Stimulated activated naive CD8-positive, alpha-beta T cell treated with anti-CD3 and anti-CD28 coated beads, Interleukin-15, Interleukin-2, amounts not matched to agents 100 U/mL and 50 U/mL, for 24 hours (primary cell): ENCODE measurements around the gene FOXN4.

ENCODE experiments used
- ATAC-seq: fragments of 150-1000 bp; cut with Tn5 transposase; one replicate; pipeline ENCODE4 v1.10.0; 2021
- DNase-seq: peaks from one replicate; pipeline ENCODE4 v3.0.0; 2021

FOXN4 gene

DNA sequence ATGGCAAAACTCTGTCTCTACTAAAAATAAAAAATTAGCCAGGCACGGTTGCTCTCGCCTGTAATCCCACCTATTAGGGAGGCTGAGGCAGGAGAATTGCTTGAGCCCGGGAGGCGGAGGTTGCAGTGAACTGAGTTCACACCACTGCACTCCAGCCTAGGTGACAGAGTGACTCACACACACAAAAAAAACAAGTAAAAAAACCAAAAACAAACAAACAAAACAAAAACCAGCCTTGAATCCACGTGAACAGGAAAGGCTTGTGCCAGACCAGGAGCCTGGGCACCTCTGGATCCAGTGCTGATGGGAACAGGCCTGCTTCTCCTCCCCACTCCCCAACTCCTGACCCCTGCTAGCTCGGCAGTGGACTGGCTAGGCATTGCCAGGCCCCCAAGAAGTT is 3.5 kb downstream of the FOXN4 start:
- ATAC-seq (no peak), DNase-seq (no peak)

DNA sequence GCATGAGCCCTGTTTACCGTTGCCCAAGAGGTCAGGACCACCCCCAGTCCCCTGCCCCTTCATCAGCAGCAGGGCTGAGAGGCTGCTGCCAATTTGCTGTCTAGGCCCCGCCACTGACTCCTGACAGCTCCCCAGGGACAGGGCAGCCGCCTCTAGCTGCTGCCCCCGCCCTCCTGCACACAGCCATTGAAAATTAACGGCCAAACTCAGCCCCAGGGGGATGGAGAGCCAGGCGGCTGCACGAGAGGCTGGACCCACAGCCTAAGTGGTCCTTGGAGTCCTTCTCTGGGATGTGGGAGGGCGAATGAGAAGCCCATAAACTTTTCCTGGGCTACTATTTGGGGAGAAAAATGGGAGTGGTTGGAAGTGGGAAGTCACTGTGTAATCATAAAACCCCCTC is 4.6 kb downstream of the FOXN4 start:
- no peak for ATAC-seq
- DNase-seq, result no peak

DNA sequence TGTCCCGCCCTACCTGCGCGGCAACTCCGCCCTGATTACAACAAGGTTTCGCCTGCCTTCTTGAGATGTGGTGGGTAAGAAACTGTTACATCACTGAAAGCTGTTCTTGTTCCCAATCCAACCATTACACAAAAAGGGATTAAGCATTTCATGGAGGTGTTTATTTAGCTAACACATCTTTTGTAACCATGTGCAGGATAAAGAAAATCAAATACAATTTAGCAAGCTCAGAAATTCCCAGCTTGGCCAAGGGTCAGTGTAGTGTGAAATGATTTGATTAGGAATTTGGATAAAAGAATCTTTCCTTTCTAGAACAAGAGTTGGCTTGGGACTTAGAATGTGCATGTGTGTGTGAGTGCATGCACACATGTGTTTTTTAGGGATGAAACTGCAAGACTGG is 6.3 kb downstream of the FOXN4 start:
- DNase-seq, result no peak
- no peak for ATAC-seq

DNA sequence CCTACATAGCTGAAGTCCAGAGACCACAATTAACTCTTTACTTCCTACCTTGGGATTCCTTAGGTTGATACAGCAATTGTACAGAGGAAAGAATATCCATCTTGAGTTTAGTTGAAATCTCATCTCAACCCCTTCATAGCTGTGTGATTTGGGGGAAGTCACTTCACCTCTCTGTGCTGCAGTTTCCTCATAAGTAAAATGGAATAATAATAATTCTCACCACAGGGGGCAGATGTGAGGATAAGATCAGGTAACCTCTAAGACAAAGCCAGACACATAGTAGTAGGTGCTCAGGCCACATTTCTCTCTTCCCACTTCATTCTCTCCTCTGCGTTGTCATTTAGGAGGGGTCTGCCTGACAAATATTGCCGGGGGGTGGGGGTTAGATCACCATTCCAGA is 6.7 kb downstream of the FOXN4 start:
- ATAC-seq (no peak), DNase-seq (no peak)

DNA sequence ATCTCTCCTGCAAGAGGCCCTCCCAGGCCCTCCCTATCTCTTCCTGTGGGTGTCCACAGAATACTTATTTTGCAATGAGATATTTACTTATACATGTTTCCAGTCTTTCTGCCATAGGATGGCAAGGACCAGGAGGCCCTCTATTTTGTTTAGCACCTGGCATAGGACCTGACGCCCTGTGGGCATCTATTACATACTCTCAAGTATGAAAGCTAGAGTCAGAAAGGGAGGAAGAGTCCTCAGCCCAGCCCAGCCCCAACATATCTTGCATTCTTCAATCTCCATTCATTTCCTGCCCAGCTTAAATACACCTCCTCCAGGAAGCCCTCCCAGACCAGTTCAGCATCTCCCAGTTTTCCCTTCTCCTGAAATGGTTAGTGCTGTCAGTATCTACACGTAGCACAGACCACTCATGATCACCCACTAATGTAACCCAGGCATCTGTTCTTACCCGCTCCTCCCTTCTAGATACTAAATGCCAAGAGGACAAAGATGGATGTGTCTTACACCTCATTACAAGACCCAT is 7.4 kb downstream of the FOXN4 start:
- DNase-seq (no peak), ATAC-seq (no peak)

DNA sequence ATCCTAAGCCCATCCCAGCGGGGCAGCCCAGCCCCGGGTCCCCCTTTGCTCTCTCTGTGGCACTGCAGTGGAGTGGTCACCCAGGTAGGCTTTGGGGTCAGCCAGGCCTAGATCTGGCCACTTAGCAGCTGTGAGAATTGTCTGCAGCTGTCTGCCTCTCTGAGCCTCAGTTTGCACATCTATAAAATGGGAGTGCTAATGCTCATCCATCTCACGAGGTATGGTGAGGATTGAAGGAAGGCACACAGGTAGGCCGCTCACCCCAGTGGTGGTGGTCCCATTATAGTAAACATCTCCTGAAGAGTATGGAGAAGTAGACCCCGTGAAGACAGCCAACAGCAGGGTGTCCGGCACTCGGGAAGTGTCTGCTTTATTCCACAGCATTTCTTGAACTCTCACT is 9.2 kb downstream of the FOXN4 start:
- DNase-seq (no peak), ATAC-seq (no peak)

DNA sequence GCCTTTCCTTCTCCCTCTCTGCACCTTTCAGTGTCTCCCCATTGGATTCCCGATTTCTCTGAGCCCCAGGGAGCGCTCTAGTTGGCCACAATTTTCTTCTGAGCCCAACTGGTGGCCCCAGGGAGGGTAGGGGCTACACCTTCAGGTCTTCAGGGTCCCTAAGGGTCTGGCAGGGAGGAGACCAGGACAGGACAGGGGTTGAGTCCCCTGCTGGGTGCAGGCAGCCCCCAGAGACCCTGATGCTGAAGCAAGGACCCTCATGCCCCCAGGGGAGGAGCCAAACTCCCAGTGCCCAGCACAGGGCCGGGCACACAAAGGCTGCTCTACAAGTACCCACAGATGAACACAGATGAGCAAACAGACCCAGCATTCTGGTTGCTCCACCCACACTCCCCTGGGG is 12.7 kb downstream of the FOXN4 start:
- DNase-seq (no peak), ATAC-seq (no peak)

DNA sequence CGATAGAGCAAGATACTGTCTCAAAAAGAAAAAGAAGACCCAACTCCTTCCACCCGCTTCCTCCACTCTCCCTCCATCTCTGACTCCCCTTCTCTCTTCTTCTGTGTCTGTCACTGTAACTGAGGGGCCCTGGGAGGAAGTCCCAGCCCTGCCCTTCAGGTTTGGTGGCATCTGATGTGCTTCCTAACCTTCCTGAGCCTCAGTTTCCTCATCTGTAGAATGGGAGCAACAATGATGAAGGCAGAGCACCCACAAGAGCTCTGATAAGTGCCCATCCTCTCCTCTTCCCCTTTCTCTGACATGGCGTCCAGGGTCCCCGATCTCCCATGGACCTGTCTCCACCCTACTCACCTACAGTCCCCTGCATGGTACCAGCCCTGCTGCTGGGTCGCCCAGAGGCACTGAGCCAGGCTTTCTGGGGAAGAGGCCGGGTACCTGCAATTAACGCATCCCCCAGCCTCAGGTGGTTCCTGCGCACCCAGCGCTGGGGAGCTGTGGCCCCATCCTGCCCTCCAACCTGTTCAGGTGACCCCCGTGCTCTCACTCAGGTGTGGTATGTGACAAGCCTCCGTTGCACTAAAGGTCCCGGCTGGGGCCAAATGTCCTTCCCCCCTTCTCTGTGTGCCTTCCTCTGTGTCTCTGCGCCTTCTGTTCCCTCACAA is 13.2 kb downstream of the FOXN4 start:
- DNase-seq, result no peak
- no peak for ATAC-seq

DNA sequence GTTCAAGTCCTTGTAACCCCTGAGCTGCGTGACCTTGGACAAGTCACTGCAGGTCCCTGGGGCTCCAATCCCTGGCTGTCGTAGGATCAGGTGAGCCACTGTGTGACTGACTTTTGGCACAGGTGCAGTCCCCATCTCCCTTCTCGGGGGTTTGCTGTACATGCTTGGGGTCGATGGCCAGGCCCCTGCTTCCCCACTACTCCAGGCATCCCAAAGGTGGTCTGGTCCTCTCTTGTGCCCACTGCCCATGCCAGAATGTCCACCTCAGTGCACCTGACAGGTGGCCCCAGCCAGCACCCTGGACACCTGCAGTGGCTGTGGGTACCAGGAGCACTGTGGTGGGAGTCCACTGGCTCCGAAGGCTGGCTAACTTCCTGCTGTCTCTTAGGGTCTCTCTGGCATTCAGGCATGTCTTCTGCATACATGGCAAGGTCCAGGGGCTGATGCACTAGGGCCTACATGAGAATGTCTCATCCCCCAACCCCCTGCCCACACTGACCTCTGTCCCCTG is 14.7 kb downstream of the FOXN4 start:
- no peak for DNase-seq
- ATAC-seq, result no peak

DNA sequence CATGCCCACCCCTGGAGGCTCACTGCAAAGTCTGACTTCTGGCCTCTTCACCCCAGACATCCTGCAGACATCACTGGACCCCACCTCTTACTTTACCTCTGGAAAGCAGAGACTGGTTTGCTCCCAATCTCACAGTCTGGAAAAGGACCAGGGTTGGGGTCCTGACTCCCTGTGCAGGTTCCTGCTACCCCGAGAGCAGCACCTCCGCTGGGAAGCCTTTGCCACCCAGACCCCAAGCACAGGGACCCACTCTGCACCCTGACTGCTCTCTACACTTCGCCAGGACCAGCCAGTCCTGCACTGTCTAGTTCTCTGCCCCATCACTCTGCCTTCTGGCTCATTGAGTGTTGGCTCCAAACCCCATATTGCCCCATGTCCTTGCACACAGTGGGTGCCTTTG is 16.0 kb downstream of the FOXN4 start:
- no peak for DNase-seq
- ATAC-seq, result no peak

DNA sequence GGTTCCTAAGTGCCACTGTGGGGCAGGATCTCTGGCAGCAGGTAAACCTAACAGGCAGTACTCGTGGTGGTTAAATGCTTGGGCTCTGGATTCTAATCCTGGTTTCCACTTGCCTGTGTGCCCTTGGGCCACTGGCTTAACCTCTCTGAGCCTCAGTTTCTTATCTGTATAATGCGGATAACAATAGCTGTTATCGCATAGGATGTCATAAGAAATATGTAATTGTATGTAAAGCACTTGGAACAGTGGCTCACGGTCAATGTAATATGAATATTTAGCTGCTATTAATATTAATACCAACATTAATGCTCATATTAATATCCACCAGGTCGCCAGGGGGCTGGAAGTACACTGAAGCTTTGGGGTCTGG is 16.8 kb downstream of the FOXN4 start:
- no peak for ATAC-seq

DNA sequence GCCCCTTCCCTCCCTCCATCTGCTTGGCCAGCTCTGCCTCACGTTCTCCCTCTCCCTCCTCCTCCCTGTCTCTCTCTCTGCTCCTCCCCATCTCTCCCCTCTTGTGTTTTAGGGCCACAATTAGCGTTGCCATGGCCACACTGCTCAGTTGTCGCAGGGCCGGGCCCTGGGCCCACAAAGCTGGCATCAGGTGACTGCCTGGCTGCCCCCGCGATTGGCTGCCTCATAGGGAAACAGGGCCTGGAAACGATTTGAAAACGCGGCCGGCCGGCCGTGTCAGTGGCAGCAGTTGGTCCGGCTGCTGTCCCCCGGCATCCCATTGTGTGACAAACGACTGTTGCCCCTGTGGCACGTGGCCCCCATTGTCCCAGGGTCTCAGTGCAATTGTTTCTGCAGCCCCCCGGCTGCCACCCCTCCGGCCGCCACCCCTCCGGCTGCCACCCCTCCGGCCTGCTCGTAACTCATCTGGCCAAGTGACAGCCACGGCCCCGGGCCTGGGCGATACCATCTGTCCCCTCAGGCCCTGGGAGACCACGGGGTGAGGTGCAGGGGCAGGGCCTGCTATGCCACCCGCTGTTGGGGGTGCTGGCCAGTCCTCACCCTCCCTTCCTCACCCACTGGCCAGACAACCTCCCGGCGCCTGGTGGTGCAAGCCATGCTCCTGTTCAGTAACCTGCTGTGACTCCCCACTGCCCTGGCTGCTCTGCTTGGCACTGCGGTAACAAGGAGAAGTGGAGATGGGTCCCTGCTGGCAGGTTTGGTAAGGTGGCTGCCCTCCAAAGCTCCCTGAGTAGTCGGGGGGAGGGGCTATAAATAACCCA is 17.4 kb downstream of the FOXN4 start:
- DNase-seq, result peak; percentile 8

More for the DNA sequence above, 16.8 kb downstream of the FOXN4 start:
- DNase-seq, result no peak

DNA sequence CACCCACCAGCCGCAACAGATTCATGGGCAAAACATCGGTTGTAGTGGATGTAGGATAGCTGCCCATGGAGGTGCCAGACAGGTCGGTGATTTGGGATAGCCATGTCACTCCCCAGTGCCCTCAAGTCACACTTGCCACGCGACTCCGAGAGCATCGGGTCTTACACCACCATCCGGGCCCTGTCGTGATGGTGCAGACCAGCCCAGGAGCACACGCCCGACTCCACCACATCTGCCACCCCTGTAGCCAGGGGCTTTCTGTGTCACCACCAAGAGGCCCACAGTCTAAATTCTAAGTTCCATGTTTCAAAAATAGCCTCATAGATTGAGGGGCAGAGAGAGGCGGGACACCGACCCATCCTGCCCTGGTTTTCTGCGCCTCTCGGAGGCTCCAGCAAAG is 18.0 kb downstream of the FOXN4 start:
- no peak for ATAC-seq
- no peak for DNase-seq

More for the DNA sequence above, 17.4 kb downstream of the FOXN4 start:
- ATAC-seq, result no peak

DNA sequence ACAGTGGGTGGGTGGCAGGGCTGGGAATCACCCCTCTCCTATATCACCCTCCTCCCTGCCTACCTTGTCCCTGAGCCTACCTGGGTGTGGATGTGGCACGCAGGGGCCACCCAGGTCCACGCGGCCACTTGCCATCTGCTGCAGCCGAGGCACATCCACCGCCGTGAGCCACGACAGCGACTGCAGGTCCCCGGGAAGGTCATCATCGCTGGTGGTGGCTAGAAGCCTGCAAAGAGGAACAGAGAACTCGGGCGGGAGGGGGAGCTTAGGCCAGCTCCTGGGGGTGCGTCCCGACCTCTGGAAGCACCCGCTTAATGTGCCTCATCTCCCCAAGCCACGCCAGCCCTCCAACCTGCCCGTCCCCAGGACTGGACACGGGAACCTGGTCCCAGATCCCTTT is 19.0 kb downstream of the FOXN4 start:
- ATAC-seq, result no peak
- no peak for DNase-seq

DNA sequence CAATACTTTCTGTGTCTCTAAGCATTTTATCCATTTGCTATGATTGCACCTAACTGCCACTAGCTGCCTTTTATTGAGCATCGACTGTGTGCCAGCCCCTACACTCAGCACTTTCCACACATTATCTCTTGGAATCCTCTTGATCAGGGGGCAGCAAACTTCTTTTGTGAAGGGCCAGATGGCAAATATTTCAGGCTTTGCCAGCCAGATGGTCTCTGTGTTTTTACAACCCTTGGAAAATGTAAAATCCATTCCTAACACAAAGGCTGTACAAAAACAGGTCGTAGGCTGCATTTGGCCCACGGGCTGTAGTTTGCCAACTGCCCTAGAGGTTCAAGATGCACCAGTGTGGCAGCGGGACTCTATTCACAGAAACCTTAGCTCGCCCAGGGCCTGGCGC is 19.5 kb downstream of the FOXN4 start:
- no peak for DNase-seq
- no peak for ATAC-seq

DNA sequence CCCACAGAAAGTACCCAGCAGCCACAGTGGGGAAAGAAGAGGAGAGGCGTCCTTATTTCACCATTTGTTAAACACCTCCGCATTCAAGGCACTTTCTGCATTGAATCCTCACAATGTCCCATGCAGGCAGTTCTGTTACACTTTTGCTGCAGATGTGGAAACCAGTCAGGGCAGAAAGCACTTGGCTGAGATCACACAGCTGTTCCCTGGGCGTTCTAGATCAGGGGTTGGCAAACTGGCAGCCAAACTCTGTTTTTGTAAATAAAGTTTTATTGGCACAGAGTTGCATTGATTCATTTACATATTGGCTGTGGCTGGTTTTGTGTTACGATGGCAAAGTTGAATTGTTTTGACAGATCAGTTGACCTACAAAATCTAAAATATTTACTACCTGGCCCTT is 20.1 kb downstream of the FOXN4 start:
- no peak for DNase-seq
- no peak for ATAC-seq

DNA sequence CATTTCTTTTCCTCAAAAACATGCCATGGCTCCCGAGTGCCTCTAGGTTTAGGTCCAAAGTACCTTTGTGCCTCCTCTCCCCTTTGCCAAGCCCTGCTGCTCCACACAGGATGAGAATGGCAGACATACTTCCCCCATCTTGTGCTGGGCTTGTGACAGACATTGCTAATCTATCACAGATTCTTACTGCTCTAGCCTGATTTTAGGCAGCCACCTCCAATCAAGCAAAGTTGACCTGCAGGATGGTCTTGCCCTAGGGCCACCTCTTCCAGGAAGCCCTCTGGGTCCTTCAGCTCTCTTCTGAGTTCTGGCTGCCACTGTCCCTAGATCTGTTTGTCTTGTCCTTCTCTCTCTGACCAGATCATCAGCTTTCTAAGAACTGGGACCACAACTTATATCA is 20.5 kb downstream of the FOXN4 start:
- no peak for DNase-seq
- ATAC-seq, result no peak

DNA sequence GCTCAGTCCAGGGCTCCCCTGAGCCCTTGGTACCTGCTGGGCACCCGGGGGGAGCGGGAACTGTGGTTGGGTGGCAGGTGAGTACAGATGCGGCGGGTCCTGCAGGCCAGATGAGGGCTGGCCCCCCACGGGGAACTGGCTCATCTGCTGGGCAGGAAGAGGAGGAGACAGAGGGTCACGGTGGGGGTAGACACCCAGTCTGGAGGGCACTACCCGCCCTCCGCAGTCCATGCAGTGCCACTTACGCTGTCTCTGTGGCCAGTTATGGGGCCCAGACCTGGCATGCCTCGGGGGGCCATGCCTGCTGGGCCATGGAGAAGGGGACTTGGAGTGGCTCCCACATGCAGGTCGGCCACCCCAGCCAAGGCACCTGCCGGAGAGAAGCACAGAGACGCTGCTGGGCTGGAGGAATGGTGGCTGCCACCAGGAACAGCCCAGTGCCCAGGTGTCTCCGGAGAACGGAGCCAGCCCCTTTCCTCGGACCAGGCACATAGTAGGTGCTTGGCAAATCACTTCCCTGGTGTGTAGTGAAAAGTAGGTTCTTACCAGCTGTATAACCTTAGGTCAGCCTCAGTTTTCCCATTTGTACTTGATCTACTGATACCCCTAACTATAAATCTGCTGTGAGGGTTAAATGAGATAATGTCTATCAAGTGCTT is 21.1 kb downstream of the FOXN4 start:
- DNase-seq, result no peak
- ATAC-seq, result no peak

DNA sequence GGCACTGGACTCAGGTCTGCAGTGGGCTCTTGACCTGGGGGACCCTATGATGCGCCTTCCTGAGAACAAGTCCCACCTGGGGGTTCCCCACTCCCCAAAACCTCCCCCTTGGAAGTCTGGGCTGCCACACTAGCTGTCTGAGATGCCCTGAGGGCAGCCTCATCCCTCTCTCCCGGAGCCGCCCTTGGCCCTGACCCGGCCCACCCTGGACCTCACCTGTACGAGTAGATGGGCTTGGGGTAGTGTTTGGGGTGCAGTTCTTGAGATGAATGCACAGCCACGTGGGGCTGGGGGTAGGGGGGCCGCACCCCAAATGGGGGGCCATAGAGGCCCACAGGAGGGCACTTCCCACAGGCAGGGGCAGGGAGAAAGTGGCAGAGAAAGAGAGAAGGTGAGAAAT is 21.9 kb downstream of the FOXN4 start:
- DNase-seq (no peak), ATAC-seq (no peak)

DNA sequence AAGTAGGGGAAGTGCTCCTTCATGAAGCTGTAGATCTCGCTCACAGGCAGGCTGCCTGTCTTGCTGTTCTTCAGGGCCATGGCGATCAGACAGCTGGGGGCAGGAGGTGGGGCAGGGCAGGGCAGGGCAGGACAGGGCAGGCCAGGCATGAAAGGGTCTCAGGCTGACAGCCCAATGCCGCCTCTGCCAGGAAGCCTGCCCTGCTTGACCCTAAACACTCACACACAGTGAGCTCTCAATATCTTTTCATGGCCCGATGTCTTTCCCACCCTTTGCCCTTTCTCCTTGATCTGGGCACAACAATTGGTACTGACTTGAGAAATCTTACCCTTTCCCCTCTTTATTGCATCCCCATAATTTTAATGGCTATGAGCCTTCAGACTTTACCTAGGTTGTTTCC is 22.4 kb downstream of the FOXN4 start:
- DNase-seq (no peak), ATAC-seq (no peak)

DNA sequence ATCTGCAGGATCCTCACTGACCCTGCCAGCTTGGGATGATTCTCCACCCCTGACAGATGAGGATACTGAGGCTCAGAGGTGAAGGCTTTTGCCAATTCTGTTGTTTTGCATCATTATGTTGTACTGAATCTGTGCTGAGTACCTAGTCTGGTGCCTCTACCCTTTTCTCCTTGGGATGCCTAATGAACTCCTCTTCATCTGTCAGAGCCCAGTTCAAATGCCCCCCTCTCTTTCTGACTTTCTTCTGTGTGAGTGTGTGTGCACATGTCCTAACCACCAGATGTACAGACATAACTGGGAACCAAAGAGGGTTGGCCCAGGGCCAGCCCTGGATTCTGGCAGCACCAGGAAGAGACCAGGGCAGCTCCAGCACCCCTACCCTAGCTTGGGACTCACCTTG is 22.8 kb downstream of the FOXN4 start:
- no peak for DNase-seq
- no peak for ATAC-seq

DNA sequence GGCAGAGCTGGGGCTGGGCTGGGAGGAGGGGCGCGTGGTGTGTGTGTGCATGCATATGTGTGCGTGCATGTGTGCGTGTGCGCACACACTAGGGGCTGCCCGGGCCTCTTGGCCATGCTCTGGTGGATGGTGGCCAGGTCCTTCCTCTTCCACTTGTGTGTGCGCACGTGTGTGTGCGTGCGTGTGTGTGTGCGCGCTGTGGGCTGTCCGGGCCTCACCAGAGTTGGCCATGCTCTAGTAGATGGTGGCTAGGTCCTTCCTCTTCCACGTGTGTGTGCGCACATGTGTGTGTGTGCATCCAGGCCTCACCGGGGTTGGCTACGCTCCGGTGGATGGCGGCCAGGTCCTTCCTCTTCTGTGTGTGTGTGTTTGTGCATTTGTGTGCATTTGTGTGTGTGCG is 24.7 kb downstream of the FOXN4 start:
- DNase-seq, result no peak
- no peak for ATAC-seq

DNA sequence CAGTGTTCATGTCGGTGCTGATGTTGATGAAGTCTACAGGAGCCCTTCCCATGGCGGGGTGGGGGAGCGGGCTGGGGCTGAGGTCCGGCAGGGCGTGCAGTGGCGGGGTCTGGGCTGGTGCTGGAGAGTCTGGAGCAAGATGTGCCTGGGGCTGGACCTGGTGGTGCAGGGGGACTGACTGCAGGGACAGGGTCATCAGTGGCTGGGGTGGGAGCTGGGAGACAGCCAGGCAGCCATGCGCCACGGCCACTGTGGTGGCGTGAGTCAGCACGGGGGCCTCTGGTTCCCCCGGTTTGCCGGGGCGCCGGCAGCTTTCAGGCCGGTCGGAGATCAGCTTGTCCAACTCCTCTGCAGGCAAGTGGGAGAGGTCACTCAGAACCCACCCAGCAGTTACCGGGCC is 27.6 kb downstream of the FOXN4 start:
- no peak for DNase-seq
- ATAC-seq, result no peak
